ENCODE measurements around the gene GPR180.
"Not testable (repeated sequence)": the region's sequence is repeated elsewhere in the genome, so short reads cannot be mapped to it uniquely, and the experiment has no call there.

GPR180 gene

DNA sequence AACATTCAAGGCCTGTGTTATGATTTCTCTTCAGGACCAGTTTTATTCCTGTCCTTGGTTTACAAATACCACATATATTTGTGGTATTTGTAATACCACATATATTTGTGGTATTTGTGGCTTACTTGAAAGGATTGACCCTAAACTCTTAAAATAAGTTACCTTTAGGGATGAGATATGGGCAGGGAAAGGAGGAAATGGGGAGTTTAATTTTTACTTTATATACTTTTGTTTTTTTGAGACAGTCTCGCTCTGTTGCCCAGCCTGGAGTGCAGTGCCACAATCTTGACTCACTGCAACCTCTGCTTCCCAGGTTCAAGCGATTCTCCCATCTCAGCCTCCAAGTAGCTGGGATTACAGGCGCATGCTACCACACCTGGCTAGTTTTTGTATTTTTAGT is 3.4 kb upstream of the GPR180 start:
- DNase-seq: no peak

DNA sequence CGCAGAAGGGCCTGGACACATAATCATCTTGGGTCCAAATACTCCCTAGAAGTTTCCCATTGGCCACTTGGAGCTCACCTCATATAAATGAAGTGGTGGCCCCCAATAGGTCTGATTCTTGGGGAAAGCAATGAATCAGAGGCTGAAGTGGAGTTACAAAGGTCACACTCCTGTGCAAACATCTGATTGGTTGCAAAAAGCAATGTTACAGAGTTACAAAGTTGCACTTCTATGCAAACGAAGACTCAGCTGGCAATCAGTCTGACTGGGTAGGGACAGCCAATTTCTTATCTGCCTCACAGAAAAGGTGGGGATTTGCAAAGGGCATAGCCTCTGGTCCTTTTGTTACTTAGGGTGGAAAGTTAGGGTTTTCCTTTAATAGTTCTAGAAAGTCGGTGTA is 1.8 kb upstream of the GPR180 start:
- no peak for DNase-seq

DNA sequence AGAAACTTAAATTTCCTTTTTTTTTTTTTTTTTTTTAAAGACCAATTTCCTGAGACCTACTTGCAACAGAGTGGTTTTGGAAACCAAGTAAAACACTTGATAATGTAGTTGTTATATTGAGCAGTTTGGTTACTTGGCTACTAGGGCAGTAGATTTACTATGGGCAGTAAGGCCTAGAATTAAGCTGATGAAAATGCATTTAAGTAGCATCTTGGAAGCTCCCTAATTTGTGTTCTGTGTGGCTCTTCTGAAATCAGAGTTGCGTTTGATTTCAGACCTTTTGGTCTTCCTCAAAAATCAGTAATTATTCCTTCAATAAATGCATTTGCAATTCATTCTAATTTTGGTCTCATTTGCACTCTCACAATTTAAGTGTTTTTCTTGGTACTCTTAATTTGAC is 810 bp downstream of the GPR180 start:
- no peak for DNase-seq

DNA sequence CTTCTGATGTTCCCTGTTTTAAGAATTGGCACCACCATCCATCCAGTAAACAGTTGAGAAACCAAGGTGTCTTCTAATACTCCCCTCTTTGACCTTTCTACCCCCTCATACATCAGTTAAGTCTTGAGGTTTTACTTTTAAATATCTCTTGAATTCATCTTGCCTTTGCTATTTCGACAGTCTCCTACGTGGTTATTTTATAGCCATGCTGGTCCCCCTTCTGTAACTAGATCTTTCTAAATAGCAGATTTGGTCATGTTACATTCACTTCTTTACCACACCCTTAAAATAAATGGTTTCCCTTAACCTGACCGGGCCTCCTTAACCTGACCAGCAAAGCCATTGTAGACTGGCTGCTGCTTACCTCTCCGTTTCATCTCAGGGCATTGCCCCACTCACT is 5.4 kb downstream of the GPR180 start:
- DNase-seq: no peak

DNA sequence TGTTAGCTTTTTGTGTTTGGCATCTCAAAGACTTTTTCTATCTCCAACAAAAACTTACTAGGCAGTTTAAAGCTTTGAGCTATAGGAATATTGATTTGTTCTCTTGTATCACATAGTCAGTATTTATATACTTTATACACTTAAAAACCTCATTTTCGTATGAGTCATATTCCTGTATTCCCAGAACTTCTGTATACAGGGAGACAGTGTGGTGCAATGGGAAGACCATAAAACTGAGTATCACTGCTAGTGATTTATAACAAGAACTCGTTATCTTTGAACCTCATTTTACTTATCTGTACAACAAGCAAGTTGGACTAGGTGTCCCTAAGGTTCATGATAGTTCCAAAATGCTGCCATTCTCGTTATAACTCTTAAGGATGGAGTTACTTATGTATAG is 6.3 kb downstream of the GPR180 start:
- DNase-seq: peak; percentile 8

DNA sequence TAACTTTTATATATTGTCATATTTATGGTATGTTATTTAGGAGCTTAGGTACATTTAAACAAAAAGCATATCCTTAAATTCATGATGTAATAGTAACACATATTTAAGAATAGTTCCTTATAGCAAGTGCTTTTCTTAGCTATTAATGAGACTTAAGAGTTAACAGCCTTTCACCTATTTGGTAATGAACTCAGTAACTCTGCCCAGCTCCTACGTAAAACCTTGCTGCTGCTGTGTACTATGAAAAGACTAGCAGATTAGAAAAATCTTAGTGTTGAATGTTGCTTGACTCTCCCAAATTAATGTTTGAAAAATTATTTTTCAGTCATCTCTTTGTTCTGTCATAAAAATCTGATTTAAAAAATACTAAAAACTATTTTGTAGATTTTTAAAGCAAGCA is 6.9 kb downstream of the GPR180 start:
- no peak for DNase-seq

DNA sequence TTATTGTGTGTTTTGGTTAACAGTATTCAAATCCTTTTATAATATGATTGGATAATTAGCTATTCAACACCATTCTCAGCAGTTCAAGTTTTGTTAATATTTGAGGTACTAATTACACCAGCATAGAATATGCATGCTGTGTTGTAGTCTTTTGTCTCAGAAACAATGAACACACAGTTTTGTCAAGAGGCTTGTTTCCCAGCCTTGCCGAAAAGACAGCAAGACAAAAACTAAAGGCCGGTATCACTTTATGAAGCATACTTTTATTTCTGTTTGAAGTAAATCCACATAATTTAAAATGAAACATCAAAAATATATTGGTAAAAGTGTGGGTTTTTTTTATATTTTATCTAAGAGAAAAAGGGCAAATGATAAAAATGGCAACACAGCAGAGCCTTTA is 7.5 kb downstream of the GPR180 start:
- DNase-seq: no peak

DNA sequence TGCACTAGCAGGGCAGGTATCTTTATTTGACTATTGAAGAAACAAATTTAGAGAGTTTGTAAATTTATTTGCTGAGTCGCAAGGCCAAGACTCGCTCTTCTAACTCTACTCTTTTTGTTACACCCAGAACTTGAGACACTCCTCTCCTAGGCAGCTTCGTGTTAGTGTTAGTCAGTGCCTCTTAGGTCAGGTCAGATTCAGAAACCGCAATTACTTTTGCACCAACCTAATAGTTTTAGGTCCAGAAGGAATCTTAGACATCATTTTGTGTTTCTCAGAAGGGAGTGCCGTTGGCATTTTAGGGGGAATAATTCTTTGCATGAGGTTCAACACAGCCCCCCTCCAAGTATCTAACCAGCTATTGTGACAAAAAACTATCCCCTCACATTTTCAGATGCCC is 8.8 kb downstream of the GPR180 start:
- no peak for DNase-seq

DNA sequence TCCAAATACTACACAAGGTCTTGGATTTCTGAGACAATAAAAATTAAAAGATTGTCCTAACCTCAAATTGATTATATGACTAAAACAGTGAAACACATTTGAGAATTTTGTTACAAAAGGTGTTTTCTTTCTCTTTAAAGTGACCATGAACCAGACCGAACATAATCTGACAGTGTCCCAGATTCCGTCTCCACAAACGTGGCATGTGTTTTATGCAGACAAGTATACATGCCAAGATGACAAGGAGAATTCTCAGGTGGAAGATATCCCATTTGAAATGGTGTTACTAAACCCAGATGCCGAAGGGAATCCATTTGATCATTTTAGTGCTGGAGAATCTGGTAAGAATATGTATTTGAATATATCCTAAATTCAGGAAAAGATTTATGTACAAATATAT is 10.4 kb downstream of the GPR180 start:
- DNase-seq: no peak

DNA sequence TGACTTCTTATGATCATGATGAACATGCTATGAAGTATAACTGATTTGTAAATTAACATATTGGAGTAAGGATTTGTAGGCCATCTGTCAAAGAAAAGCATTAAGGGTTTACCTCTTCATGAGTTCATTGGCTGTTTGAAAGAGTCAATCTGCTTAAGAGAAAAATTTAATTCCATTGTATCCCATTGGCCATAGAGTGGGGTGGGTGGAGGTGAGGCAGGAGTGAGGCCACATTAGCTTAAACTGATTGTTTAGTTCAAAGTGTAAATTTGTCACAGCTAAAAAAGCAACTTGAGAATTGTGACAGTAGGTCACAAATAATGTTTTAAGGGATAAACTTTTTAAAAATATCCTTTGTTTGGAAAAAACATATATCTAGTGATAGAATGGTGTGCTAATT is 11.4 kb downstream of the GPR180 start:
- no peak for DNase-seq

DNA sequence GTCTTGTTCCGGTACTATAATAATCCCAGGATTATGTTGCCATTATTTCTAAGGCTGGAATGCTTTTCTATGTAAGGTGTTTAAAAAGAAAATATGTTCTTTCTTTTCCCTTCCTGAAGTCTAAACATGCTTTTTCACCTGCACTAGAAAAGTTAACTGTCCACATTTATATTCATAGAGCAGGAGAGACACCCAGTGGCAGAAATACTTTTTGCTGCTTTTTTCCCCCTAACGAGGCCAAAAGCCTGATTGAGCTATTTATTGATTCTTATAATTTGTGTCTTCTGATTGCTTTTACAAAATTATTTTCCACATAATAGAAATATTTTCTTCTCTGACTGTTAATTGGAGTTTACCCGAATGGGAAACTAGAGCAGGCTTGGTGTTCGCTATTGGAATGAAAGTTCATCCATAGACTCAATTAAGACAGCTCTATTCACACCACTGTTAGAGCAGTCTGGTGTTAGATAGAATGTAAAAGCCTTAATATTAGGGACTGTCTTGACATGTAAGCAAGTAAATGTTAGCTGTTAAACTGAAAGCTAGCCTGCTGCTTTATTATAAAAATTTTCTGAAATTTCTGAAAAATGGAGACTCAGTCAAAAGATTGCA is 15.8 kb downstream of the GPR180 start:
- DNase-seq: peak; percentile 45

DNA sequence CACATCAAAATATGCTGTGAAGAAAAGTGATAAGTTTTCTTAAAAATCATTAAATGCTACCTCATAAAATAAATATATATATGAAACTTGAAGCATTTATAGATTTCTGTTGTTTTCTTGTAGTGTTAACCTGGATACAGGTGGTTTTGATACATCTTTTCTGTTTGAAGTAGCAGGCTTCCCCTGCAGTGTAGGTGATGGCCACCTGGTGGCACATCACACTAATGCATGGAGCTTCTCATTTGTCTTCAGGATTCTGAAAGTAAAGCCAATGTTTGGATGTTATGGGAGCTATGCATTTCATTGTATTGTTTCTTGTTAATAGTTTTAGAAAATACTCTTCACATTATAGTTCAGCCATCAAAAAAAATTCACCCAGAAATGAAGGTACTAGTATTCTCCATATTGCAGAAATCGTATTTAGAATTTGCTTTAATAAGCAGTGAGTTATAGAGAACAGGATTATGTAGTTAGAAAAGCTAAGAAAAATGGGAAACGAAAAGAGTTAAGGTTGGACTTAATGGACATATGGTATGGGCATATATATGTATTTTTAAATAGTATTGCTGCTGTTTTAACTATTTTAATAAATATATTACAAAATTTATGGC is 18.7 kb downstream of the GPR180 start:
- DNase-seq: peak; percentile 42

DNA sequence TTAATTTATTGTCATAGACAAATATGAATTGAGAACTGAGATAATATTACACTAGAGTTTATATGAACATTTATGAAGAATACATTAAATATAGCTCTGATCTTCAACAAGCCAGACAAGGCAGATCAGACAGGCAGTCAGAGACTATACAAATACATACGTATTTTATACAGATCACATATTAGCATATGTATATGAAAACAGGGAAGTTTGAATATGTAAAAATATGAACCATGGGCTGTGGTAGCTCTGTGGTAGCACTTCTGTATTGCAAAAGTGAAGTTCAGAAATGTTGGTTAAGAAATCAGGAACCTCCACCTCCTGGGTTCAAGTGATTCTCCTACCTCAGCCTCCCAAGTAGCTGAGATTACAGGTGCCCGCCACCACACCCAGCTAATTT is 20.7 kb downstream of the GPR180 start:
- no peak for DNase-seq

DNA sequence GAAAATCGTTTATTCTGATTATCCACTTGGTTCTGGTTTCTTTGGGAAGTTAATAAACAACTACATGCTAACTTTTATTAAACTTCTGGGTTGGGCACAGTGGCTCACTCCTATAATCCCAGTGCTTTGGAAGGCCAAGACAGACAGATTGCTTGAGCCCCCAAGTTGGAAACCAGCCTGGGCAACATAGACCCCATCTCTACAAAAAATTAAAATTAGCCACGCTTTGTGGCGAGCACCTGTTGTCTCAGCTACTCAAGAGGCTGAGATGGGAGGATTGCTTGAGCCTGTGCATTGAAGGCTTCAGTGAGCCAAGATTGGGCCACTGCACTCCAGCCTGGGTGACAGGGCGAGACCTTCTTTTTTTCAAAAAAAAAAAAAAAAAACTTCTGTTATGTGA is 21.7 kb downstream of the GPR180 start:
- no peak for DNase-seq

DNA sequence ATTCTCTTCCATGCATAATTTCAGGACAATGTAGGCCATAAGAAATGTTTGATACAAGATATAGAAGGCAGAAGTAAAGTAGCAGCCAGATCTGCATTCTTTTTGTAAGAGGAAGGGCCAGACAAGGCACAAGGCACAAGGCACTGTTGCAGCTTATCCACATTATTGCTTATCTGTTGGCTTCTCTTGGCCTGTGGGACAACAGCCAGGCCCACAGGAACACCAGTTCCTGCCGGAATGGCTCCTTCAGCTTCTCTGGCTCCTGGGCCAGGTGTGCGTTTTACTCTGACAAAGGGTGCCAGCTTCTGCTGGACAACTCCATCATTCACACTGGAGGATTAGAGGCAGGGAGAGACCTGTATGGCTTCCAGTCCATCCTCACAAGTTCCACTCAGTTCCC is 29.2 kb downstream of the GPR180 start:
- no peak for DNase-seq

DNA sequence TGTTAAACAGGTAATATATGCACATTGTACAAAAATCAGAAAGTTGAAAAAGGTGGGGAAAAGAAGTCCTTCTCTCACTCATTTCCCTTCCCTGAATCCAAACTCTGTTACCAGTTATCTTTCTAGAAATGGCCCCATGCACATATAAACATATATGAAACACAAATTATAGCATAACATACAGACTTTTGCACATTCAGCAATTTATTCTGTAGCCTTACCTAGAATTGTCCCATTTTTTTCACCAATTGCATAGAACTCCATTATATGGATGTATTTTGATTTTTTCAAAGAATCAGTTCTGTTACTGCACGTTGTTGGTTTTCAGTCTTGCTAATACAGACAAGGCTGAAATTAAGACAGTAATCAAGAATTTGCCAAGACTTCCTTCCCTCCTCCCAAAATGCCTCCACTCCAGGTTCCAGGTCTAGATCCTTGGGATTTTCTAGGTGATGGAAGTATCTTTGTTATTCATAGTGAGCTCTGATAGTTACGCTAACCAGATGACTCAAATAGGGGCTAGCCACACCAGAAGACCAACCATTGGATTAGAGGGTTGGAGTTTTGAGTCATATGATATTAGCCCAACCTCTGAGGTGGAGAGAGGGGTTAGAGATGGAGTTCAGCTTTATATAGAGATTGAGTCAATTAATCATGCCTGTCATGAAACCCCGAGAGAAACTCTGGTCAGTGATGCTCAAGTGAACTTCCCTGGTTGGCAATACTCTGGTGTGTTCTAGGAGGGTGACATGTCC is 30.7 kb downstream of the GPR180 start:
- no peak for DNase-seq

DNA sequence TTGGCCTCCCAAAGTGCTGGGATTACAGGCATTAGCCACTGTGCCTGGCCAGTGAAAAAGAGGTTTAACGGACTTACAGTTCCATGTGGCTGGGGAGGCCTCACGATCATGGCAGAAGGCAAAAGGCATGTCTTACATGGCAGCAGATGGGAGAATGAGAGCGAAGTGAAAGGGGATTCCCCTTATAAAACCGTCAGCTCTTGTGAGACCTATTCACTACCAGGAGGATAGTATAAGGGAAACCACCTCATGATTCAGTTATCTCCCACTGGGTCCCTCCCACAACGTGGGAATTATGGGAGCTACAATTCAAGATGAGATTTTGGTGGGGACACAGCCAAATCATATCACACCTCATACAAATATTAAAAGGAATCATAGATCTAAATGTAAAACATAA is 34.4 kb downstream of the GPR180 start:
- not testable (repeated sequence) for DNase-seq

DNA sequence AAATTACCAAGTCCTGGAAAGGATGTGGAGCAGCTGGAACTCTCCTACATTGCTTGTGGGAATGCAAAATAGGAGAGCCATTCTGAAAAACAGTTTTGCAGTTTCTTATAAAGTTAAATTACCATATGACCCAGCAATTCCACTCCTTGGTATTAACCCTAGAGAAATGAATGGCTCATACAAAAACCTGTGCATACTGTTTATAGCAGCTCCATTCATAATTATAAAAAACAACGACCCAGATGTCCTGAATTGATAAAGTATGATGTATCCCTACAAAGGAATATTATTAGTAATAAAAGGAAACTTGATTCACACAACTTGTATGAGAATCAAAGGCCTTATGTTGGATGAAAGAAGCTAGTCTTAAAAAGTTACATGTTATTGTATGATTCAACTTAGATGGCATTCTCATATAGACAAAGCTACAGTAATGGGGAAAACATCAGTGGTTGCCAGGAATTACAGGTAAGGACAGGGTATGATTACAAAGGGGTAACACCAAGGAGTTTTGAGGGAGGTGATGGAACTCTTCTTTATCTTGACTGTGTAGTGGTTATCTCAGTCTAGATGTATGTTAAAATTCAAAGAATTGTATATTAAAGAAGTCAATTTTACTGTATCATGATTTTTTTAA is 35.4 kb downstream of the GPR180 start:
- no peak for DNase-seq

DNA sequence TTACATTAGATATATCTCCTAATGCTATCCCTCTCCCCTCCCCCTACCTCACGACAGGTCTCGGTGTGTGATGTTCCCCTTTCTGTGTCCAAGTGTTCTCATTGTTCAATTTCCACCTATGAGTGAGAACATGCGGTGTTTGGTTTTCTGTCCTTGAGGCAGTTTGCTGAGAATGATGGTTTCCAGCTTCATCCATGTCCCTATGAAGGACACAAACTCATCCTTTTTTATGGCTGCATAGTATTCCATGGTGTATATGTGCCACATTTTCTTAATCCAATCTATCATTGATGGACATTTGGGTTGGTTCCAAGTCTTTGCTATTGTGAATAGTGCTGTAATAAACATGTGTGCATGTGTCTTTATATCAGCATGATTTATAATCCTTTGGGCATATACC is 36.0 kb downstream of the GPR180 start:
- DNase-seq: not testable (repeated sequence)

DNA sequence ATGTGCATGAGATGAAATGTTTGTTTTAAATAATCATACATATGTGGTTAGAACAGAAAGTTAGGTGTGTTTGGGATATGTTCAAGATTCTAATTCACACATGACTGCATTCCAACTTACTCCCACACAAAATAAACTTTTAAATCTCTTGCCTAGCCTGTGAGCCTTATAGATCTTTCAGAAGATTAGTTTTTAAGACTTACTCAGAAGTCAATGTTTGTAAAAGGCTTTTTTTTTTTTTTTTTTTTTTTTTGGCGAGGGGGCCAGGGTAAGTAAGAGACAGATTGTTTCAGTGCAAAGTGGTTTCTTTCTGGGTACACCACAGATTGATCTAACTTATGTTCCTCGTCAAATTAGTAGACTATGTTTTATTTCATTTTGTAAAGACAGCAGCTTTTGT is 39.1 kb downstream of the GPR180 start:
- no peak for DNase-seq

DNA sequence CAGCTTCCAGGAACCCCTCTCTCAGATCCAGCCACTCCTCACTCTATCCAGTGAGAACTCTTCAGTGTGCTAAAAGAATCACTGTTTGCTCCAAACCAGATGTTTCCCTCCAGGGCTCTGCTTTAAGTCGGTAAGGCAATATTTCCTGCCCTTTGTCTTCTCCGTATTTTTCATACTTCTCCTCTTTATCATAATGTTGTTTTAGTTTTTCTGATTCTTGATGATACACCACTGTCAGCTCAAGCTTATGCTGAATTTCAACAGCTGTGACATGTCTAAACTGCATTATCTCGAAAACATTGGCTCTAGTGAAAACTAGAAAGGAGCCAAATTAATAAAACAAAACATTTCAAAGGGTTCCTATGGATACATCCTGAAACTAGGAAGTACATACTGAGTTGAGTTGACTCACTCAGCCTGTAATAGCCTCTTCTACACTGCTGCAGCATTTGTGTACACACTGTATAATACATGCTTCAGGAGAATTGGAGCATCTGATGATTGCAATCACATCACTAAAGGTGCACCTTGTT is 39.8 kb downstream of the GPR180 start:
- no peak for DNase-seq

DNA sequence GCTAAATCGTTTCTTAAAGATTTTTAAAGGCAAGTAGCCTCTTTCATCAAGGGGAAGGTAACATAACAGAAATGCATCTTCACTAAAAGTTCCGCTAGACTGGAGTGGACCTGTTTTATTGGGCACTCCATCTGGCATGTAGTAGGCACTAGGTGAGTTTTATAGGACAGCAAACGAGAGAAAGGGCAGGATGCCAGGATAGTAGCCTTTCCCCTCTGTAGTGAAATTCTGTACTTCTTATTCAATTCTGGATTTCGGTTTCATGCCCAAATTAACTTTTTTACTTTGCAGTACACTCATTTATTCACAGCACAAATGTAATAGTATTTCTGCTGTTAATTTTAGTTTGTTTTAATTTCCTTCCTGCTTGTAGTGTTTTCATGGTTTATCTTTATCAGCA is 45.2 kb downstream of the GPR180 start:
- no peak for DNase-seq

DNA sequence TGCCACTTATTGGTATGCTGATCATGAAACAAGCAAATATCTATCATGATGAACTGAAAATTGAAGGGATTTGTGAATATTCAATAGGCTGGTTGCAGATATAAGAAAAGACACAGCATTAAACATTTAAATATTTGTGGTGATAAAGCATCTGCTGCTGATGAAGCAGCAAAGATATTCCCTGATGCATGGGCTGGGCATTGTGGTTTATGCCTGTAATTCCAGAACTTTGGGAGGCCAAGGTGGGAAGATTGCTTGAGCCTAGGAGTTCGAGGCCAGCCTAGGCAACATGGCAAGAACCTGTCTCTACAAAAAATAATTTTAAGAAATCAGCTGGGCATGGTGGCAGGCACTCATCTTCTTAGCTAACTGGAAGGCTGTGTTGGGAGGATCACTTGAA is 54.5 kb downstream of the GPR180 start:
- no peak for DNase-seq

DNA sequence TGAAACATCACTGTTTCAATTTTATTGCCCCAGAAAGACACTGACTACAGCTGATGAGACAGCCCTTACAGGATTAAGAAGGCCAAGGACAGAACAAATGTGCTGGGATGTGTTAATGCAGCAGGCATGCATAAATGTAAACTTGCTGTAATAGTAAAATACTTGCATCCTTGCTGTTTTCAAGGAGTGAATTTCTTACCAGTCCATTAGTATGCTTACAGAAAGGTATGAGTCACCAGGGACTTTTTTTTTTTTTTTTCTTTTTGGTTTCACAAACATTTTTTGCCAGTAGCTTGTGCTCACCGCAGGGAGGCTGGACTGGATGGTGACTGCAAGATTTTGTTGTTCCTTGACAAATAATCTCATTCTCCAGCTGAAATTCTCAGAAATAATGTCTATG is 55.1 kb downstream of the GPR180 start:
- peak; percentile 55 for DNase-seq
